ENCODE data around the gene ORMDL2.
A peak's percentile ranks its signal among the peaks of the same experiment; 100 is the strongest.

ORMDL2 gene

DNA sequence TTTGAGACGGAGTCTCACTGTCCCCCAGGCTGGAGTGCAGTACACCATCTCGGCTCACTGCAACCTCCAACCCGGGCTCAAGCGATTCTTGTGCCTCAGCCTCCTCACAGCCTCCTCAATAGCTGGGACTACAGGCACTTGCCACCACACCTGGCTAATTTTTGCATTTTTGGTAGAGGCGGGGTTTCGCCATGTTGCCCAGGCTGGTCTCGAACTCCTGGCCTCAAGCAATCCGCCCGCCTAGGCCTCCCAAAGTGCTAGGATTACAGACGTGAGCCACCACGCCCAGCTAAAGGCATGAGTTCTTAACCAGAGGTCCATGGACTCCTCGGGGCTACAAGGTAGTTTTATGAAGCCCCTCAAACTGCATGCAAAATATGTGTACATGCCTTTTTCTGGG is 2.4 kb upstream of the ORMDL2 start:
- no peak overlapping the region for H3K4me3 ChIP-seq (ENCODE audit: low read depth, low read length)
- DNase-seq (ENCODE audit: low read depth): no peak
- TF ChIP-seq, protein P1, sequence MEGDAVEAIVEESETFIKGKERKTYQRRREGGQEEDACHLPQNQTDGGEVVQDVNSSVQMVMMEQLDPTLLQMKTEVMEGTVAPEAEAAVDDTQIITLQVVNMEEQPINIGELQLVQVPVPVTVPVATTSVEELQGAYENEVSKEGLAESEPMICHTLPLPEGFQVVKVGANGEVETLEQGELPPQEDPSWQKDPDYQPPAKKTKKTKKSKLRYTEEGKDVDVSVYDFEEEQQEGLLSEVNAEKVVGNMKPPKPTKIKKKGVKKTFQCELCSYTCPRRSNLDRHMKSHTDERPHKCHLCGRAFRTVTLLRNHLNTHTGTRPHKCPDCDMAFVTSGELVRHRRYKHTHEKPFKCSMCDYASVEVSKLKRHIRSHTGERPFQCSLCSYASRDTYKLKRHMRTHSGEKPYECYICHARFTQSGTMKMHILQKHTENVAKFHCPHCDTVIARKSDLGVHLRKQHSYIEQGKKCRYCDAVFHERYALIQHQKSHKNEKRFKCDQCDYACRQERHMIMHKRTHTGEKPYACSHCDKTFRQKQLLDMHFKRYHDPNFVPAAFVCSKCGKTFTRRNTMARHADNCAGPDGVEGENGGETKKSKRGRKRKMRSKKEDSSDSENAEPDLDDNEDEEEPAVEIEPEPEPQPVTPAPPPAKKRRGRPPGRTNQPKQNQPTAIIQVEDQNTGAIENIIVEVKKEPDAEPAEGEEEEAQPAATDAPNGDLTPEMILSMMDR (conservative IDR thresholded peaks at IDR 0.05; ENCODE audit: low read depth, low read length): no peak

DNA sequence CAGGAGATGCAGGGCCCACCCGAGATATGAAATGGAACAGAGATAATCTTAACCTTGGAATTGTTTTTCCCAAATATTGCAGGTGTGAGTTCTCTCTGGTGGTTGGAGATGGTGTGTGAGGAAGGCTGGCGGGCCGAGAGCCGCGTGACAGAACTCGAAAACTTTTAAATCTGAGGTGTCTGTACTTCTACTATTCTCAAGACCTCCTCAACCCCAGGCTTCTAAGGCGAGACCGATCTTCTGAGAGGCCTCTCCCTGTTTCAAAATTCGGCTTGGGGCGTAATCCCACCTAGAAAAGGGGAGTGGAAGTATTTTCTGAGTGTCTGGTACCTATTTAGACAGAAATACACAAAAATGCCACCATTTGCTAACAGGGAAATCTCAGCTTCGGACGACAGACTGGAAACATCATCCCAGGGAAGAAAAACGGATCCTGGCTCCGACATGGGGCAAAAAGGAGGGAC is 928 bp upstream of the ORMDL2 start:
- TF ChIP-seq, protein P1 (conservative IDR thresholded peaks at IDR 0.05; ENCODE audit: low read depth, low read length): no peak

DNA sequence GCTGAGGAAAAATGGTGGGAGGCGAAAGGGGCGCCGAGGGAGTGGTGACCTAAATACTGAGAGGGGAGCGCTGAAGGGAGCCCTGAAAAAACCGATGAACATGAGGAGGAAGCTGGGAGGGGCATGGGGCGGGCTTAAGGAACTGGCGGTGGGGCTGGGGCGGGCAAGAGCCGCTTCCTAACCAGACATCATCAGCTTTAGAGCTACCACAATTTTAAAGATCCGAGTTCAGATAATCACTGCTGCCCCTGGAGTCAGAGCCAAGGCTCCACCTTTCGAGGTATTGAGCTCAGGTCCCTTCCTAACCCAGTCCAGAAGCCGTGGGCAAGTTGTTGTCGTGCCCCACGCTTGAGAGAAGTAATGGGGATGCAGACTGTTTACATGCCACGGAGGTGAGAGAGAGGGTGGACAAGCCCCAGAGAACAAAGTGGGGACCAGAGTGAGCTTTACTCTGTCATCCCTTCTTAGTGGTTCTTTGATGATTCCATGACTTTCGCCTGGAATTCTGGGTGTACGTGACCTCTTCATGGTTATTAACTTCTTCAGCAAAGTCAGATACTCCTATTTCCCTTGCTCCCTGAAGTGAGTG is 393 bp downstream of the ORMDL2 start:
- TF ChIP-seq, protein P1 (conservative IDR thresholded peaks at IDR 0.05; ENCODE audit: low read depth, low read length): no peak
- no peak for DNase-seq (ENCODE audit: low read depth)
- H3K4me3 ChIP-seq (ENCODE audit: low read depth, low read length): peak overlapping the region; percentile 91

More for the DNA sequence above, 928 bp upstream of the ORMDL2 start:
- H3K4me3 ChIP-seq (ENCODE audit: low read depth, low read length): peak overlapping the region; percentile 97
- peak; percentile 48 for DNase-seq (ENCODE audit: low read depth)

DNA sequence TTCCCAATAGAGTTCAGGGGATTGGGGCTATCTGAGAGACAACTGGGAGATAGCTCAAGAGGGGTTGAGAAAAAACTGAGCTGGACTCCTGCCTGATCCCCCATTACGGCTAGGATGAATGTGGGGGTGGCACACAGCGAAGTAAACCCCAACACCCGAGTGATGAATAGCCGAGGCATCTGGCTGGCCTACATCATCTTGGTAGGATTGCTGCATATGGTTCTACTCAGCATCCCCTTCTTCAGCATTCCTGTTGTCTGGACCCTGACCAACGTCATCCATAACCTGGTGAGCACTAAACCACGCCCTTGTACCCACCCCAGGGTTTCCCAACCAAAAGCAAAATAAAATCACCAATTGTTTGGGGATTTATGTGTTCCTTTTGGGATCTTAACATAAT is 1.0 kb downstream of the ORMDL2 start:
- peak overlapping the region; percentile 91 for H3K4me3 ChIP-seq (ENCODE audit: low read depth, low read length)
- TF ChIP-seq, protein P1 (conservative IDR thresholded peaks at IDR 0.05; ENCODE audit: low read depth, low read length): no peak
- no peak for DNase-seq (ENCODE audit: low read depth)

DNA sequence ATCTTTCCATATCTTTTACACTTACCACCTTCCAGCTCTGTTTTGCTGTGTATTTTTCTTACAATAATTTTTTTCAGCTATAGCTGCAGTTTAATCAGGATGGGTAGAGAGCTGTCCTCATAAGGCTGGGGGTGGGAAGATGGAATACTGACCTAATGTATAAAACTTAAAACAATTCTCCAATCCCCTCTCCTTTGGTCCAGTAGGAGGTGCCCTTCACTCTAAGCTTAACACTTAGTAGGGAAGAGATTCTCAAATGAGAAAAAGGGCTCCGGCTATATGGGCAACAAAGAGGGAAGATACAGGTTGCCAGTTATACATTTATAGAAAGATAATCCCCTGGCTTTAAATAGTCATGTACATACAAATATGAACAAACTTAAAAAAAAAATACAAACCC is 2.8 kb downstream of the ORMDL2 start:
- DNase-seq (ENCODE audit: low read depth): peak; percentile 55
- TF ChIP-seq, protein P1 (conservative IDR thresholded peaks at IDR 0.05; ENCODE audit: low read depth, low read length): peak; percentile 54
- H3K4me3 ChIP-seq (ENCODE audit: low read depth, low read length): no peak overlapping the region

DNA sequence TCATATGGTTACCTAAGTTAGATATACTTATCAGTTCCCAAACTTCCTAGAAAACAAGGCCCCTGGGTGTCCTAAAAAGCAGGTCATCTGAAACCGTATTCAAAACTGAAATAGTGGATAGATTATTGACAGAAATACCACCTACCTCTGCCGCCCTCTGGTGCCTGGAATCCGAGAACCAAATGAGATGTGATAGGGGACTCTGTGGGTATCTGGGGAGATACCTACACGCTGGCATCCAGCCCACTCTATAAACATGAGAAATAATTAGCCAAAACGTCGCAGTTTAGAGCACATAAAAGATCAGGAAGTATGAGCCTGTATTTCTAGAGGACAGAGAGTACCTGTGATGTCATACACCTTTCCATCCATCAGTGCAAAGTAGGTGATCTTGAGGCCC is 4.4 kb downstream of the ORMDL2 start:
- peak; percentile 24 for DNase-seq (ENCODE audit: low read depth)
- TF ChIP-seq, protein P1 (conservative IDR thresholded peaks at IDR 0.05; ENCODE audit: low read depth, low read length): peak; percentile 59
- no peak overlapping the region for H3K4me3 ChIP-seq (ENCODE audit: low read depth, low read length)

DNA sequence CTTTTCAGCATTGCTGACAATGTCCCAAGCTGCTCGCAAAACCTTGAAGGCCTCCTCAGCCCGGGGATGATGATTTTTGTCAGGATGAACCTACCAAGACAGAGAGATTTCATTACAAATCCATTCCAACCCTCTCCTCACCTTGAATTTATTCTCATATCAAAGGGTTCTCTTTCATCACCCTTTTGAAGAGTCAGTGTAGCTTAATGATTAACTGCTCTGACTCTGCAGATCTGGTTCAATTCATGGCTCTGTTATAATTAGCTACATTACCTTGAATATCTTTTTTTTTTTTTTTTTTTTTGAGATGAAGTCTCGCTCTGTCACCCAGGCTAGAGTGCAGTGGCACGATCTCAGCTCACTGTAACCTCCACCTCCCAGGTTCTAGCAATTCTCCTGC is 5.6 kb downstream of the ORMDL2 start:
- no peak for DNase-seq (ENCODE audit: low read depth)
- no peak overlapping the region for H3K4me3 ChIP-seq (ENCODE audit: low read depth, low read length)
- TF ChIP-seq, protein P1 (conservative IDR thresholded peaks at IDR 0.05; ENCODE audit: low read depth, low read length): no peak

Data from choroid plexus epithelial cell (primary cell).